ENCODE measurements around the gene SLC6A11. TPM values are rescaled to one million over a fixed set of nuclear protein-coding genes. Genes with fewer than 3 reads are reported as not detected.

Gene SLC6A11
- total RNA-seq, 4 donors from 2014 or later: not detected

- no peaks in the 10 kb centered on the region for H3K9me3 ChIP-seq
- H3K27me3 ChIP-seq: peaks cover 0 to under 1% (median 0%) of the 10 kb centered on the region in 3 donors
- H3K27ac ChIP-seq: no peak overlapping the region
- TF ChIP-seq POLR2A (IDR thresholded peaks at IDR 0.05) (no peak), CTCF (IDR thresholded peaks at IDR 0.05 in 4 of 5, conservative IDR thresholded peaks at IDR 0.05 in 1 of 5) (no peak)
- intact Hi-C loops (cut with DNase I; ENCODE audit: low total_unique reads): no loop called here
- no peak overlapping the region for H3K4me3 ChIP-seq
- in situ Hi-C loops (cut with MboI; ENCODE audit: low sequenced_read_pairs in 4 of 4): no loop called here
- DNase-seq: no peak
- no peak for ATAC-seq
- H3K4me1 ChIP-seq: no peaks in the 10 kb centered on the region
- H3K36me3 ChIP-seq: no peaks in the 10 kb centered on the region
Observed at GRCh38 chr3:10822708-10823515, 6.9 kb downstream of the SLC6A11 start.

- Histone ChIP-seq H3K9me3 (no peaks in the 10 kb centered on the region), H3K27ac (no peak overlapping the region), H3K4me1 (no peaks in the 10 kb centered on the region), H3K36me3 (no peaks in the 10 kb centered on the region), H3K4me3 (no peak overlapping the region), H3K27me3 (no peaks in the 10 kb centered on the region)
- ATAC-seq (no peak), DNase-seq (no peak)
- TF ChIP-seq CTCF (IDR thresholded peaks at IDR 0.05 in 4 of 5, conservative IDR thresholded peaks at IDR 0.05 in 1 of 5) (no peak), POLR2A (IDR thresholded peaks at IDR 0.05) (no peak)
- in situ Hi-C loops (cut with MboI; ENCODE audit: low sequenced_read_pairs in 4 of 4): no loop called here
- intact Hi-C loops (cut with DNase I; ENCODE audit: low total_unique reads): no loop called here
Observed at GRCh38 chr3:10823516-10823818, 7.4 kb downstream of the SLC6A11 start.

GRCh38 chr3:10824468-10824867 is 8.4 kb downstream of the SLC6A11 start:
- Histone ChIP-seq H3K27ac (no peak overlapping the region), H3K27me3 (no peaks in the 10 kb centered on the region), H3K4me3 (no peak overlapping the region), H3K36me3 (no peaks in the 10 kb centered on the region), H3K4me1 (no peaks in the 10 kb centered on the region), H3K9me3 (no peaks in the 10 kb centered on the region)
- no peak for TF ChIP-seq POLR2A (IDR thresholded peaks at IDR 0.05)
- TF ChIP-seq CTCF (IDR thresholded peaks at IDR 0.05 in 4 of 5, conservative IDR thresholded peaks at IDR 0.05 in 1 of 5): no peak
- ATAC-seq (no peak), DNase-seq (no peak)
- intact Hi-C loops (cut with DNase I; ENCODE audit: low total_unique reads) (no loop called here), in situ Hi-C loops (cut with MboI; ENCODE audit: low sequenced_read_pairs in 4 of 4) (no loop called here)

- no peaks in the 10 kb centered on the region for H3K36me3 ChIP-seq
- H3K27ac ChIP-seq: no peak overlapping the region
- intact Hi-C loops (cut with DNase I; ENCODE audit: low total_unique reads) (no loop called here), in situ Hi-C loops (cut with MboI; ENCODE audit: low sequenced_read_pairs in 4 of 4) (no loop called here)
- H3K27me3 ChIP-seq: no peaks in the 10 kb centered on the region
- DNase-seq (no peak), ATAC-seq (no peak)
- no peaks in the 10 kb centered on the region for H3K9me3 ChIP-seq
- no peaks in the 10 kb centered on the region for H3K4me1 ChIP-seq
- TF ChIP-seq CTCF (IDR thresholded peaks at IDR 0.05 in 4 of 5, conservative IDR thresholded peaks at IDR 0.05 in 1 of 5) (no peak), POLR2A (IDR thresholded peaks at IDR 0.05) (no peak)
- no peak overlapping the region for H3K4me3 ChIP-seq
Observed at GRCh38 chr3:10833855-10834414, 17.9 kb downstream of the SLC6A11 start.

All from gastrocnemius medialis (tissue), 4 donors.